Mesendoderm (in vitro differentiated cells): ENCODE data around the gene SLC4A1.

Experiments
- DNase-seq: peaks from one replicate; pipeline ENCODE4 v3.0.0; 2013
- H2AK5ac ChIP-seq: 2 replicates; pipeline ENCODE4 v1.6.1; 2013; ENCODE audit warnings: low read length, inconsistent platforms
- H2BK120ac ChIP-seq: 2 replicates; pipeline ENCODE4 v1.6.1; 2013; ENCODE audit warnings: low read depth, mild to moderate bottlenecking, low read length, moderate library complexity, mixed read lengths
- H2BK15ac ChIP-seq: replicated peaks from 2 replicates; pipeline ENCODE4 v1.6.1; 2013; ENCODE audit warnings: low read depth, mild to moderate bottlenecking, moderate library complexity
- H2BK5ac ChIP-seq: 2 replicates; pipeline ENCODE4 v1.6.1; 2013; ENCODE audit warnings: low read length, inconsistent platforms
- H3K18ac ChIP-seq: 2 replicates; pipeline ENCODE4 v1.6.1; 2013; ENCODE audit warnings: mild to moderate bottlenecking, low read length, mixed read lengths
- H3K23ac ChIP-seq: one replicate; pipeline ENCODE4 v1.6.1; 2013; ENCODE audit warnings: low read length
- H3K27ac ChIP-seq: 2 replicates; pipeline ENCODE4 v1.5.1; 2013; ENCODE audit warnings: low read depth, mild to moderate bottlenecking, inconsistent platforms, low read length, moderate library complexity
- H3K27me3 ChIP-seq: 2 replicates; pipeline ENCODE4 v1.6.1; 2013; ENCODE audit warnings: low read length, control low read depth, mild to moderate bottlenecking, inconsistent platforms; ENCODE audit not compliant: insufficient read depth, poor library complexity
- H3K36me3 ChIP-seq: 2 replicates; pipeline ENCODE4 v1.6.1; 2013; ENCODE audit warnings: low read length, inconsistent platforms; ENCODE audit not compliant: control insufficient read depth, insufficient read depth
- H3K4ac ChIP-seq: one replicate; pipeline ENCODE4 v1.6.1; 2013; ENCODE audit warnings: low read depth, mild to moderate bottlenecking, low read length, moderate library complexity
- H3K4me1 ChIP-seq: 2 replicates; pipeline ENCODE4 v1.6.1; 2013; ENCODE audit warnings: low read depth, low read length, inconsistent platforms; ENCODE audit not compliant: control insufficient read depth
- H3K4me2 ChIP-seq: 2 replicates; pipeline ENCODE4 v1.6.1; 2013; ENCODE audit warnings: low read length
- H3K4me3 ChIP-seq: 2 replicates; pipeline ENCODE4 v1.5.1; 2013; ENCODE audit warnings: mild to moderate bottlenecking, low read length
- H3K56ac ChIP-seq: one replicate; pipeline ENCODE4 v1.6.1; 2013; ENCODE audit warnings: low read length
- H3K79me1 ChIP-seq: 2 replicates; pipeline ENCODE4 v1.6.1; 2013; ENCODE audit warnings: low read length, inconsistent platforms
- H3K79me2 ChIP-seq: 2 replicates; pipeline ENCODE4 v1.6.1; 2013; ENCODE audit warnings: mild to moderate bottlenecking, low read length; ENCODE audit not compliant: control insufficient read depth, insufficient read depth
- H3K9ac ChIP-seq: 2 replicates; pipeline ENCODE4 v1.6.1; 2013; ENCODE audit warnings: low read length, inconsistent platforms
- H4K5ac ChIP-seq: one replicate; pipeline ENCODE4 v1.6.1; 2013; ENCODE audit warnings: low read length
- H4K8ac ChIP-seq: one replicate; pipeline ENCODE4 v1.6.1; 2013; ENCODE audit warnings: low read depth, mild to moderate bottlenecking, control low read depth, low read length, moderate library complexity
- WGBS: extraction: QIAGEN DNeasy Blood & Tissue Kit; methylation state at CpG from one replicate; pipeline ENCODE4 v1.1.7; 2013; ENCODE audit warnings: low lambda C conversion rate, missing lambda C conversion rate; ENCODE audit not compliant: insufficient coverage; ENCODE audit errors: extremely low coverage; 5-methylcytosine and 5-hydroxymethylcytosine counted together

The SLC4A1 gene

DNA sequence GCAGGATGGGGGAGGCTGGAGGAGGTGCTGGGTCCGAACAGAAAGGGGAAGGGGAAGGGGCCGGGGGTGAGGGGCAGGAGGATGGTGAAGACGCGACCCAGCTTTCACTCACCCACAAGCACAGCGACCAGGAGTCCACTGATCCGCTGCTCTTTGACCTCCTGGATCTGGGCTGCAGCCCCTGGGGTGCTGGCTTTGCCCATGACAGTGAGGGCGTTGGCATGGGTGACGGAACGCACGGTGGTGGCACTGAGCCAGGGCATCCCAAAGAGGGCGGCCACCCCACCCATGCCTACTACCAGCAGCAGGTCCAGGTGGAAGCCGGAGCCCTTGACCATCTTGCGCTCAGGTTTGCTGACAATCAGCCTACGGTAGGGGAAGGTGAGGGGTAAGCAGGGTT lies 14.9 kb downstream of the SLC4A1 start:
- H4K8ac ChIP-seq: no peak overlapping the region
- H3K79me2 ChIP-seq: no peaks in the 10 kb centered on the region
- H3K27ac ChIP-seq: no peak overlapping the region
- no peak for DNase-seq
- no peak overlapping the region for H2BK120ac ChIP-seq
- no peaks in the 10 kb centered on the region for H3K4me1 ChIP-seq
- H3K9ac ChIP-seq: no peak overlapping the region
- no peak overlapping the region for H3K23ac ChIP-seq
- no peak overlapping the region for H3K4me2 ChIP-seq
- H3K56ac ChIP-seq: no peak overlapping the region
- no peaks in the 10 kb centered on the region for H3K36me3 ChIP-seq
- no peaks in the 10 kb centered on the region for H3K79me1 ChIP-seq
- H3K18ac ChIP-seq: no peak overlapping the region
- H2AK5ac ChIP-seq: no peak overlapping the region
- no peak overlapping the region for H3K4me3 ChIP-seq
- no peak overlapping the region for H4K5ac ChIP-seq
- no CpG with 5 or more reads among the region's 14 CpGs for WGBS
- H3K27me3 ChIP-seq: no peaks in the 10 kb centered on the region
- no peak overlapping the region for H3K4ac ChIP-seq
- H2BK5ac ChIP-seq: no peak overlapping the region
- no peak overlapping the region for H2BK15ac ChIP-seq

DNA sequence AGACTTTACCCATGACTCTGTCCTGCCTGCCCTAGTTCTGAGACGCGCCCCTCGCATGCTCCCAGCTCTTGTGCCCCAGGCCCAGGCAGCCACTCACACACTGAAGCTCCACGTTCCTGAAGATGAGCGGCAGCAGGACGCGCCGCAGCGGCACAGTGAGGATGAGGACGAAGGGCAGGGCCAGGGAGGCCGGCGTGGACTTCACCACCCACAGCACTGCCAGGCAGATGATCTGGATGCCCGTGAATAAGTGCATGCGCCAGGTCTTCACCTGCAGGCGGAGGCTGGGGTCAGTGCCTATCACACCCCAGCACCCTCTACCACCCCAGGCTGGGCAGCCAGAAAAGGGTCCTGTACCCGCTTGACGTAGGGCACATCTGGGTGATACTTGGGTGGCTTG lies 16.9 kb downstream of the SLC4A1 start:
- no peak overlapping the region for H3K18ac ChIP-seq
- no CpG with 5 or more reads among the region's 17 CpGs for WGBS
- H3K79me1 ChIP-seq: no peaks in the 10 kb centered on the region
- H3K4me3 ChIP-seq: no peak overlapping the region
- no peak overlapping the region for H4K5ac ChIP-seq
- no peak for DNase-seq
- H3K4me2 ChIP-seq: no peak overlapping the region
- H3K79me2 ChIP-seq: no peaks in the 10 kb centered on the region
- no peak overlapping the region for H2BK15ac ChIP-seq
- H3K4me1 ChIP-seq: no peaks in the 10 kb centered on the region
- H3K23ac ChIP-seq: no peak overlapping the region
- H2BK5ac ChIP-seq: no peak overlapping the region
- H2BK120ac ChIP-seq: no peak overlapping the region
- no peak overlapping the region for H2AK5ac ChIP-seq
- no peak overlapping the region for H3K9ac ChIP-seq
- H3K4ac ChIP-seq: no peak overlapping the region
- H3K56ac ChIP-seq: no peak overlapping the region
- H3K36me3 ChIP-seq: no peaks in the 10 kb centered on the region
- H3K27ac ChIP-seq: no peak overlapping the region
- no peak overlapping the region for H4K8ac ChIP-seq
- H3K27me3 ChIP-seq: no peaks in the 10 kb centered on the region

DNA sequence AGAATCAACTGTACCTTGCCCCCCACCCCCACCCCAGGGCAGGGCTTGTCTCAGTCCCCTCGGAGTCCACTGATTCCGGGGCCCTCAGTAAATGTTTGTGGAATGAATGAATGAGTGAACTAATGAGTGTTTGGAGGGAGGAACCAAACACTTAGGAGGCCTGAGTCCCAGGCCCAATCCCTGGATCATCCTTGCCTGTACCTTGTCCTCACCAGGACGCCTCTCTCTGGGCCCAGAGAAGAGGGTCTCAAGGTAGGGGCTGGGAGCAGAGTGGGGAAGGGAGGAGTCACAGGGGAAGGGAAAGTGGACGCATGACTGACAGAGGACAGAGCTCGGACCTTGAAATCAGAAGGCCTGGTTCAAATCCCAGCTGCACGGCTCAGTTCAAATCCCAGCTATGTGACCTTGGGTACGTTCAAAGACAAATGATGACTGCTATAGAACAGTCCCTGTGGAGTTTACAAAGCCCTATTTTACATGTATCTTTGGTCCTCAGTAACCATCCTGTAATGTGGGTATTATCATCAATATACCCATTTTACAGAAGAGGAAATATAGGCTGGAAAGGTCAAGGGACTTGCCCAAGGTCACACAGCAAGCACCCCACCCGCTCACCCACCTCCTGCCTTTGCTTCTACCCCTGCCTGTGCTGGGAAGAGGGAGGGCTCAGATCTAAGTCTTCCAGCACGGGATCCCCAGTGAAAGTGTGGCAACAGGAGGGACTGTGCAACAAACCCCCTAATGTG lies 18.3 kb downstream of the SLC4A1 start:
- H2BK15ac ChIP-seq: no peak overlapping the region
- no peaks in the 10 kb centered on the region for H3K27me3 ChIP-seq
- no peak overlapping the region for H2BK120ac ChIP-seq
- H3K23ac ChIP-seq: no peak overlapping the region
- no peak overlapping the region for H3K9ac ChIP-seq
- H3K4me1 ChIP-seq: no peaks in the 10 kb centered on the region
- no peak overlapping the region for H2AK5ac ChIP-seq
- DNase-seq: no peak
- H3K4ac ChIP-seq: no peak overlapping the region
- H3K79me2 ChIP-seq: no peaks in the 10 kb centered on the region
- no peak overlapping the region for H2BK5ac ChIP-seq
- H3K36me3 ChIP-seq: no peaks in the 10 kb centered on the region
- H3K79me1 ChIP-seq: no peaks in the 10 kb centered on the region
- no peak overlapping the region for H3K18ac ChIP-seq
- no peak overlapping the region for H4K5ac ChIP-seq
- no CpG with 5 or more reads among the region's 9 CpGs for WGBS
- no peak overlapping the region for H4K8ac ChIP-seq
- H3K4me2 ChIP-seq: no peak overlapping the region
- no peak overlapping the region for H3K27ac ChIP-seq
- no peak overlapping the region for H3K4me3 ChIP-seq
- H3K56ac ChIP-seq: no peak overlapping the region

DNA sequence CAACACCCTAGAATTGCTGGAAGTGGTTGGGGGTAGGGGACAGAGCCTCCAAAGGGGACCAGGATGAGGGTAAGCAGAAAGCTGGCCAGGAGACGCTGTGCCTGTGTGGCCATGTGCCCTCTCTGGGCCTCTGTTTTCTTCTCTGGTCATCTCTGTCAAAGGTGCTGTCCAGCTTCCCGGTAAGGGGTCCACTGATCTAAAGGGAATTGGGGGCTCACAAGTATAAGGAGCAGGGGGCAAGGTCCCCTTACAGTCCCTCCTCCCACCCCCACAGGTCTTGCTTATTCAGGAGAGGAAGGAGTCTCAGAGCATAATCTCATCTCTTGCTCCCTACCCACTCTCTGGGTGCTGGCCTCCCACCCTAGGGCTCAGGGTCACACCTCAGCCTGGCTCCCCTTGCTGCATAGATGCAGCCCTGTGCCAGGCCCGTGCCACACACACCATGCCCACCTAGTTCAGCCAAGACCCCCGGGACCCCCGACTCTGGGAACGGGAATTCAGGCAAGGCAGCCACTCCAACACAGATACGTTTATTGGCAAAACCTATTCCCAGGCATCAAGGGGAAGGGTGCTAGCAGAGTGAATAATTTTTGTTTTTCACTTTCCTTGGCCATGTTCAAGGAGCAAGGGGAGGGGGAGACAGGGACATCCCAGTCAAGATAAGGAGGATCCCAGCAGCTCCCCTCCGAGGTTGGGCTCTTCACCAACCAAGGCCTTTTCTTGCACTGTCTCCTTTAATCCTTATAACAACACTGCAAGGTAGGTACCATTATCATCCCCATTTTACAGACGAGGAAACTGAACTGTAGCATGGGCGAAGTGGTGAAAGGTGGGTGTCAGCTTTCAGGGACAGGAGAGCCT lies 19.8 kb downstream of the SLC4A1 start:
- no peaks in the 10 kb centered on the region for H3K79me2 ChIP-seq
- H3K4me3 ChIP-seq: no peak overlapping the region
- no peak overlapping the region for H2BK15ac ChIP-seq
- no peaks in the 10 kb centered on the region for H3K27me3 ChIP-seq
- H3K4ac ChIP-seq: no peak overlapping the region
- no peak overlapping the region for H3K9ac ChIP-seq
- no peak overlapping the region for H4K8ac ChIP-seq
- no peak for DNase-seq
- H3K23ac ChIP-seq: no peak overlapping the region
- no CpG with 5 or more reads among the region's 10 CpGs for WGBS
- H2AK5ac ChIP-seq: no peak overlapping the region
- no peaks in the 10 kb centered on the region for H3K79me1 ChIP-seq
- no peak overlapping the region for H3K18ac ChIP-seq
- no peak overlapping the region for H2BK5ac ChIP-seq
- no peak overlapping the region for H3K4me2 ChIP-seq
- H3K27ac ChIP-seq: no peak overlapping the region
- no peaks in the 10 kb centered on the region for H3K4me1 ChIP-seq
- no peak overlapping the region for H4K5ac ChIP-seq
- H3K36me3 ChIP-seq: no peaks in the 10 kb centered on the region
- no peak overlapping the region for H3K56ac ChIP-seq
- no peak overlapping the region for H2BK120ac ChIP-seq

DNA sequence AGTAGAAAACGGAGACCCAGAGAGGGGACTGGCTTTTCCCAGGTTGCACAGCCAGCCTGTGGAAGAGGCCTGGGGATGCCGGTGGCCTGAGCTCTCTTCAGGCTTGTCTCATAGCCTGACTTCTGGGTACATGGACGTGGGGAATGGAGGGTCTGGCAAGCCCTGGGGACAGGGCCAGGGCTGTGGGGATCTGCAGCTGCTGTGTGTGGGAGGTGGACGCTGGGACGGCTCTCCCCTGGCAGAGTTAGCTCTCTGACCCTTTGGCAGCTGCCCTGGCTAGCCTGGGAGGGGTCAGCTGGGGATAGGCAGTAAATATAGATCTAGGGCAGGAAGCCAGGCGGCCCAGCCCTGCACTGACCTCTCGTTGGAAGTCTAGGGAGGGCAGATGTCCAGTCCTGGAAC lies 20.5 kb downstream of the SLC4A1 start:
- H3K9ac ChIP-seq: no peak overlapping the region
- no peaks in the 10 kb centered on the region for H3K36me3 ChIP-seq
- no peak overlapping the region for H3K4me2 ChIP-seq
- no peak overlapping the region for H2BK5ac ChIP-seq
- no peak overlapping the region for H2BK120ac ChIP-seq
- no peak overlapping the region for H3K18ac ChIP-seq
- no peaks in the 10 kb centered on the region for H3K79me2 ChIP-seq
- no peak overlapping the region for H4K5ac ChIP-seq
- H3K4me3 ChIP-seq: no peak overlapping the region
- DNase-seq: no peak
- H3K79me1 ChIP-seq: no peaks in the 10 kb centered on the region
- H2BK15ac ChIP-seq: no peak overlapping the region
- no peak overlapping the region for H2AK5ac ChIP-seq
- no peaks in the 10 kb centered on the region for H3K4me1 ChIP-seq
- H4K8ac ChIP-seq: no peak overlapping the region
- no peaks in the 10 kb centered on the region for H3K27me3 ChIP-seq
- WGBS: no CpG with 5 or more reads among the region's 7 CpGs
- H3K23ac ChIP-seq: no peak overlapping the region
- H3K4ac ChIP-seq: no peak overlapping the region
- no peak overlapping the region for H3K56ac ChIP-seq
- H3K27ac ChIP-seq: no peak overlapping the region
